Stomach (tissue), 4 donors: ENCODE measurements around the gene DND1.

Source experiments
- POLR2A ChIP-seq, 4 donors: fragments of 450-650 bp; IDR thresholded peaks; one replicate each; pipeline ENCODE4 v1.6.1; 2016; ENCODE audit warnings: antibody characterized with exemption in 4 of 4, control low read depth in 2 of 4, mild to moderate bottlenecking in 1 of 4, moderate library complexity in 1 of 4
- POLR2AphosphoS5 ChIP-seq, 3 donors: sonication (generic); formaldehyde crosslinking; IDR thresholded peaks; one replicate each; pipeline ENCODE4 v1.6.1; 2016; ENCODE audit warnings: antibody characterized with exemption in 3 of 3

GRCh38 chr5:140633021-140633471, 40.3 kb downstream of the DND1 start, which contains the start of gene CD14:
- TF ChIP-seq POLR2AphosphoS5 (IDR thresholded peaks at IDR 0.05) (peak in 1 of 3 donors; percentile 2), POLR2A (IDR thresholded peaks at IDR 0.05) (no peak)
